ENCODE data around the gene KIF18B. TPM values are rescaled to one million over a fixed set of nuclear protein-coding genes. Genes with fewer than 3 reads are reported as not detected.

The KIF18B gene
- total RNA-seq, 1 donor, result 0.72 TPM

DNA sequence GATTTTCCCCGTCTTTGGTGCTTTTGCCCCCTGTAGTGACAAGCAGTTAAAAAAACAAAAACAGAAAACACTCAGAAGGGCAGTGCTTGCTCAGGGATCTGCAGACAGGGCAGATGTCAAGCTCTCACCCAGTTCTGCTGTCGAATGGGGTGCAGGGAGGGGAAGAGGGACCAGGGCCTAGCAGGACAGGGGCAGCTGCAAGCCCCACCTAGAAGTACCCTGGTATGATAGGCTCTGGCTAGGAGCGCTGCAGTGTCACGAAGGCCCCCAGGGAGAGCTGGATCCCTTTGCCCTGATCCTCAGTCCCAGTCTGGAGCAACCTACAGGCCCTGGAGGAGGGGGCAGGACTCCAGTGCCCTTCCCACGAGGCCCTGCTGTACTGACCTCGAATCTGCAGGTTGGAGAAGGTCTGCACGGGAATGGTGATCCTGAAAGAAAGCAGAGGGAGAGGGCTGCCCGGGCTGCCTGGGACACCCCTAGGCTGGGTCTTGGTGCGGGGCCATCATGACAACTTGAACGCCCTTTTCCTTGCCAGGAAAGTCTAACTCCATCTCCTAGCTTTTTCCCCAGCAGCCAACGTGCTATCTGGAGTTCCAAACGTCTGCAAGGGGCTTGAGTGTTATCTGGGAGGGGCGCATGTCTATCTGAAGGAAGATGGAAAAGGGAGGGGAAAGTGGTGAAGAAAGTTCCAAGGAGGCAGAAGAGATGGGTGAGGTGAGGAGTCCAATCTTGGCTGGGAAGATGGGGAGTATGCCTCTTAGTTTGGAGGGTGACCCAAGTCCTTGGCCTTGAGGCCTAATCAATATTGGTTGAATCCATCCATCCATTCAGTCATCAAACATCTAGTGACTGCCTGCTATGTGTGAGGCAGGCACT lies 37.1 kb downstream of the KIF18B start:
- Histone ChIP-seq H3K4me2 (ENCODE audit: insufficient read depth, low read length) (peak overlapping the region; percentile 81), H3K9me3 (ENCODE audit: low read depth, low read length) (no peaks in the 10 kb centered on the region), H2AFZ (ENCODE audit: low read length) (peak overlapping the region; percentile 88), H3K79me2 (ENCODE audit: insufficient read depth, low read length) (no peaks in the 10 kb centered on the region), H4K20me1 (ENCODE audit: insufficient read depth, low read length) (no peaks in the 10 kb centered on the region), H3K36me3 (ENCODE audit: insufficient read depth, low read length) (no peaks in the 10 kb centered on the region), H3K27me3 (ENCODE audit: insufficient read depth, low read length) (peaks cover 3% of the 10 kb centered on the region), H3K4me3 (ENCODE audit: insufficient read depth, low read length) (peak overlapping the region; percentile 57), H3K4me1 (ENCODE audit: insufficient read depth, low read length) (peaks cover 44% of the 10 kb centered on the region), H3K27ac (ENCODE audit: low read depth, low read length) (peak overlapping the region; percentile 92)
- peak; percentile 59 for DNase-seq (ENCODE audit: insufficient read length, low spot score, missing footprints)
- TF ChIP-seq CTCF (IDR thresholded peaks at IDR 0.05; ENCODE audit: extremely low read depth, low read depth, low read length), result no peak

DNA sequence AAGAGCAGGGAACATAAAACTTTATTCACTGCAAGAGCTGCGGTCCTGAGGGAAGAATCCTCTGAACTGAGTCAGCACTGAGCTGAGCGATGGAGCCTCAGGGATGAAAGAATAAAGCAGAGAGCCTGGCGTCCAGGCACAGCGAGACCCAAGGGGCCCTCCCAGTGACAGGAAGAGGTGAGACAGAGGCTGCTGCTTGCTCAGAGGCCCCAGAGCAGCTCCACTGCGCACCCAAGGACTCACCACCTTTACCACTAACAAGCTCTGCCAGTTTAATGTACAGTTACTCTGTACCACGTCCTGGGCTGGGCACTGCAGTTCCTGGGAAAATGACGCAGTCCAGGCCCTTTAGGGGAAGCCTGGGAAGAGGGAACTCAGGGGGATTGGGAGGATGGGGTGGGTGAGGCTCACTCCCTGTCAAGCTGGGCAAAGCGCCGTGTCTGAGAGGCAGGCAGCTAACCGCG lies 37.9 kb downstream of the KIF18B start:
- Histone ChIP-seq H3K27ac (ENCODE audit: low read depth, low read length) (peak overlapping the region; percentile 92), H3K4me1 (ENCODE audit: insufficient read depth, low read length) (peaks cover 49% of the 10 kb centered on the region), H3K79me2 (ENCODE audit: insufficient read depth, low read length) (no peaks in the 10 kb centered on the region), H2AFZ (ENCODE audit: low read length) (peak overlapping the region; percentile 88), H3K4me2 (ENCODE audit: insufficient read depth, low read length) (peak overlapping the region; percentile 81), H3K9me3 (ENCODE audit: low read depth, low read length) (no peaks in the 10 kb centered on the region), H3K27me3 (ENCODE audit: insufficient read depth, low read length) (peaks cover 3% of the 10 kb centered on the region), H3K36me3 (ENCODE audit: insufficient read depth, low read length) (no peaks in the 10 kb centered on the region), H4K20me1 (ENCODE audit: insufficient read depth, low read length) (no peaks in the 10 kb centered on the region), H3K4me3 (ENCODE audit: insufficient read depth, low read length) (peak overlapping the region; percentile 57)
- TF ChIP-seq CTCF (IDR thresholded peaks at IDR 0.05; ENCODE audit: extremely low read depth, low read depth, low read length), result no peak
- DNase-seq (ENCODE audit: insufficient read length, low spot score, missing footprints), result peak; percentile 99

DNA sequence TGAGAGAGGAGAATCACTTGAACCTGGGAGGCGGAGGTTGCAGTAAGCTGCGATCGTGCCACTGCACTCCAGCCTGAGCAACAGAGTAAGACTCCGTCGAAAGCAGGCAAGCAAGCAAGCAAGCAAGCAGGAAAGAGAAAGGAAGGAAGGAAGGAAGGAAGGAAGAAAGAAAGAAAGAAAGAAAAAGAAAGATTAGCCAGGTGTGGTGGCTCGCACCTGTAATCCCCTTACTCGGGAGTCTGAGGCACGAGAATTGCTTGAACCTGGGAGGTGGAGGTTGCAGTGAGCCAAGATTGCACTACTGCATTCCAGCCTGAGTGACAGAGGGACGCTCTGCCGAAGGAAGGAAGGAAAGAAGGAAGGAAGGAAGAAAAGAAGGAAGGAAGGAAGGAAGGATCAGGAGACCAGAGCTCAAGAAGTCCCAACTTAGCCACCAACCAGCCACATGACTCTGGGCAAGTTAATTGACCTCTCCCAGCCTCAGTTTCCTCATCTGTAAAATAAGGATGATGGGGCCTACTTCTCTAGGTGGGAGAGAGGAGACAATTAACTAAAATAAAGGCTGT lies 38.7 kb downstream of the KIF18B start:
- H3K79me2 ChIP-seq (ENCODE audit: insufficient read depth, low read length), result no peaks in the 10 kb centered on the region
- peaks cover 3% of the 10 kb centered on the region for H3K27me3 ChIP-seq (ENCODE audit: insufficient read depth, low read length)
- H2AFZ ChIP-seq (ENCODE audit: low read length), result no peak overlapping the region
- H3K27ac ChIP-seq (ENCODE audit: low read depth, low read length), result peak overlapping the region; percentile 92
- peaks cover 49% of the 10 kb centered on the region for H3K4me1 ChIP-seq (ENCODE audit: insufficient read depth, low read length)
- no peak overlapping the region for H3K4me3 ChIP-seq (ENCODE audit: insufficient read depth, low read length)
- TF ChIP-seq CTCF (IDR thresholded peaks at IDR 0.05; ENCODE audit: extremely low read depth, low read depth, low read length), result no peak
- H4K20me1 ChIP-seq (ENCODE audit: insufficient read depth, low read length), result no peaks in the 10 kb centered on the region
- H3K36me3 ChIP-seq (ENCODE audit: insufficient read depth, low read length), result no peaks in the 10 kb centered on the region
- H3K9me3 ChIP-seq (ENCODE audit: low read depth, low read length), result no peaks in the 10 kb centered on the region
- H3K4me2 ChIP-seq (ENCODE audit: insufficient read depth, low read length), result peak overlapping the region; percentile 81
- DNase-seq (ENCODE audit: insufficient read length, low spot score, missing footprints), result no peak

All from osteoblast (primary cell).